GM12892 (cell line): ENCODE results near the gene SYNGAP1.

ENCODE experiments used
- POLR2A ChIP-seq: IDR thresholded peaks from 2 replicates; pipeline ENCODE4 v1.6.1; 2011; ENCODE audit warnings: low read depth, low read length, control low read depth
- POLR2AphosphoS5 ChIP-seq: IDR thresholded peaks from 2 replicates; pipeline ENCODE4 v1.6.1; 2011; ENCODE audit warnings: low read depth, low read length, control low read depth

DNA sequence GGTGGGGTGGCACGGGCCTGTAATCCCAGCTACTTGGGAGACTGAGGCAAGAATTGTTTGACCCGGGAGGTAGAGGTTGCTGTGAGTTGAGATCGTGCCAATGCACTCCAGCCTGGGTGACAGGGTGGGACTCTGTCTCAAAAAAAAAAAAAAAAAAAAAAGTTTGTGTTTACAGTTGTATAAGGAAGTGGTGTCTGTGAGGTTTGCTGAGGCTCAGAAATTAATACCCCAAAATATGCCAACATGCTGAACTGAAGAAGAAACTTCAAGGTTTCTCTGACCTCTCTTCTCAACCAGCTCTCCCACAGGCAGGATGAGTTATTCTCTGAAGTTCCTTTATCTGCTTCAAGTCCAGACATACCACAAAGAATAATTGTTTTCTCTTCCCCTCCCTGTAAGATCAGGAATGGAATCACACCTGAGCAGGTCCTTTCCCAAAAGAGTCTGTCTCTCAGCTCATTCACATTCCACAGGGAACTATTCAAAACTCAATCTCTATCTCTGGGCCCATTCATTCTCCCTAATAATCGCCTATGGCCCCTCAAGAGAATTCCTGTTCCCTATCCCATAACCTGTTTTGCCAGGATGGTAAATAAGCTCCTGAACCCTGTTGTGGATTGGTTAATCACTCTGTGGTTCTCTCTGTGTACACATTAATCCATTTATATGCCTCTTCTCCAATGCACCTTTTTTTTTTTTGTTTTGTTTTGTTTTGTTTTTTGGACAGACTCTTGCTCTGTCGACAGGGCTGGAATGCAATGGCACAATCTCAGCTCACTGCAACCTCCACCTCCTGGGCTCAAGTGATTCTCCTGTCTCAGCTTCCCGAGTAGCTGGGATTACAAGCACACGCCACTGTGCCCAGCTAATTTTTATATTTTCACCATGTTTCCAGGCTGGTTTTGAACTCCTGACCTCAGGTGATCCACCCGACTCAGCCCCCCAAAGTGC is 45.6 kb upstream of the SYNGAP1 start:
- no peak for TF ChIP-seq POLR2AphosphoS5
- no peak for TF ChIP-seq POLR2A
